UCSD-AML1 (cell line): Measurements from ENCODE around the gene DNAH11.
"Not testable (repeated sequence)": the region's sequence is repeated elsewhere in the genome, so short reads cannot be mapped to it uniquely, and the experiment has no call there.

Experiments
- DNase-seq: peaks from one replicate; lab custom pipeline; 2025; ENCODE audit not compliant: unreplicated experiment; lab: John Stamatoyannopoulos, UW

The DNAH11 gene

DNA sequence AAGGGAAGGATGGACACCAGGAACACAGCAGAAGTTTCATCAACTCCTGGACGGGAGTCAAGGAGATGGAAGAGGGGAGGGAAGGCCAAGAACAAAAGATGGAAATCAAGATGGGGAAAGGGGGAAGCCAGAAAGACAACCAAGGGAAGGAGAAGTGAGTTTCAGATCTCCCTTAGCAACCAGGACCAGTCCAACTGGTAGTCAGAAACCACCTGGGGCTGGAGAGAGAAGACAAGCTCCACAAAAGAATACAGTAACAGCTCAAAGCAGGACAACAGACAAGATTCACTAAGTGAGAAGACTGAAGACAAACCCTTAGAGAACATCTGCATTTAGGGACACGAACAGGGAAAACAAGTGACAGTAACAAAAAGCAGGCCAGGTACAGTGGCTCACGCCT is 372.3 kb downstream of the DNAH11 start:
- no peak for DNase-seq

GRCh38 chr7:21916176-21916575 is 373.3 kb downstream of the DNAH11 start:
- no peak for DNase-seq

DNA sequence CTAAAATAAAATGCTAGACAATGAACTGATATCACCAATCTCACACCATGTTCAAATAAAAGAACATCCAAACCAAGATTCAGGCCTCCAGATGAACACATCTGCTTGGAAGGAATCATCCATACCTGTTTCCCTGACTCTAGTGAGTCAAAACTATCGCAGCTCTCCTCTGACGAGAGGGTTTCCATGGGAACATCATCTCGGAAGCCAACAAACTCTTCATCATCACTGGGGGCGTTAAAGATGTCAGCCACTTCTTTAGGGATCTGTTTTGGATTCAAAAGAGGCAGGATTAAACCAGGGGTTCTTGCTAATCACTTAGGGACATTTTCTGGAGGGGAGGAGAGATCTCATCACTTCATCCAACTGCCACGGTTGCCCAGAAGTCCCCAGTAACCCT is 373.8 kb downstream of the DNAH11 start:
- DNase-seq: no peak

DNA sequence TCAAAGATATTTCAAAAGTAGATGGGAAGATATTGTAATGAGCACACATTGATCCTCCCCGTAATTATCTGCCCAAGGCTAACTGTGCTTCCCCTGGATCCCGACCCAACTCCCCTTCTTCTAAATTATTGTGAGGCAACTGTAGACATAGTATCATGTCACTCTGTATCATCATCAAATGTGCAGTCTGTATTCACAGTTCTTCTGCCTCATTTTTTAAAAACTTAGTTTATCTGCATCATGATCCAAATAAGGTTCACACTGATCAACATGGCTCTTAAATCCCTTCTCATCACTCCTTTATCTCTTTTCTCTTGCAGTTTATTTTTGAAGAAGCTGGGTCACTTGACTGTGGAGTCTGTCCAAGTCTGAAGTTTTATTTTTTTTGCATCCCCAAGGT is 375.4 kb downstream of the DNAH11 start:
- DNase-seq: no peak

DNA sequence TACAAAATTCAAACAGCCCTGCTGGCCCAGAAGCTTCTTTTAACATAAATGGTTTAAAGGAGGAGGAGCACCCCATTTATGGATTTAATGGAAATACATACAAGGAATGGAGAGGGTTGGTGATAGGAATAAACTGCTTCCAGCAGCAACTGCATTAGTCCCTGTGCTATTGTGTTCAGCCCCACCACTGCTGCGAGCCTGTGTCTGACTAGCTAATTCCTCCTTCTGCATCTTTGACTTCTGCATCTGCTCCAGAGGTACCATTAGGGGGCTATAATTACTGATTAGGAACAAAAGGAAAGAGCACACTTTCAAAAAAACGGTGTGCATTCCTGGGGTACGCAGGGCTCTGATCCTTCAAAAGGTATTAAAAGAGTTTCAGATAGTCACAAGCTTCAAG is 378.1 kb downstream of the DNAH11 start:
- no peak for DNase-seq

DNA sequence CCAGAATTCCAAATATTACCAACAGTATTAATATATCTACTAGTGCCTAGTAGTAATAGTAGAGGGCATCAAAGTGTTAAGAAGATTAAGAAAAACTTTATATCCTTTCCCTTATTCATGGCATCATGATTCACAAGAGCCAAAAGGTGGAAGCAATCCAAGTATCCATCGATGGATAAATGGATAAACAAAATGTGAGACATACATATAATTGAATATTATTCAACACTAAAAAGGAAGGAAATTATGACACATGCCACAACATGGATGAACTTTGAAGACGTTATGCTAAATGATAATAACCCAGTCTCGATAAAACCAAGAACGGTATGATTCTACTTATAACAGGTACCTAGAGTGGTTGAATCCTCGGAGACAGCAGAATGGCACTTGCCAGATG is 379.8 kb downstream of the DNAH11 start:
- DNase-seq: no peak

DNA sequence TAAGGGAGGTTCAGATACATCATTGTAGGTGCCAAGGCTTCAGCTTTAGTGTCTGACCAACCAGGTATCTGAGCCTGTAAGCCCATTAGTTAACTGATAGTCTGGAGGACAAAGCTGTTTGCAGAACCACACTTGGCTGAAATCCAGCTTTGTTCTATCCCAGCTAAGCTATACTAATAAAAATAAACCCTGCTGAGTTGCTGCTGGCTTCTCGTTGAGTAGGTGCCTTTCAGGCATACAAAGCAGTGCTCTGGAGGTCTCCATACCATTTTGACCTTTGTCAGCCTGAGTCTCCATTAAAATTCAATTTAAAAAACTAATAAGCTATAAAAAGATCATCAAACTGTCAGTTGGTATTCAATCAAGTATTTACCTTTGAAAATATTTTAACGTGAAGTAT is 380.8 kb downstream of the DNAH11 start:
- no peak for DNase-seq

- DNase-seq: no peak
Observed at GRCh38 chr7:21926448-21926847, 383.6 kb downstream of the DNAH11 start.

DNA sequence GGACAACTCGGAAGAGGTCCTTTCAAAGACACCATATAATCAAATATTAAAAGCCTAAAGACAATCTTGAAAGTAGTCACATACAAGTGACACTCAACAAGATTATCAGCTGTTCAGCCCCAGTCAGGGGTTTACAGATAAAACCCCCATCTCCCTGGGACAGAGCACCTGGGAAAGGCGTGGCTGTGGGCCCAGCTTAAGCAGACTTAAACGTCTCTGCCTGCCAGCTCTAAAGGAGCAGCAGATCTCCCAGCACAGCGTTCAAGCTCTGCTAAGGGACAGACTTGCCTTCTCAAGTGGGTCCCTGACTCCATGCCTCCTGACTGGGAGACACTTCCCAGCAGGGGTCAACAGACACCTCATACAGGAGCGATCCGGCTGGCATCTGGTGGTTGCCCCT is 384.9 kb downstream of the DNAH11 start:
- no peak for DNase-seq

- not testable (repeated sequence) for DNase-seq
Observed at GRCh38 chr7:21933293-21933692, 390.5 kb downstream of the DNAH11 start.

DNA sequence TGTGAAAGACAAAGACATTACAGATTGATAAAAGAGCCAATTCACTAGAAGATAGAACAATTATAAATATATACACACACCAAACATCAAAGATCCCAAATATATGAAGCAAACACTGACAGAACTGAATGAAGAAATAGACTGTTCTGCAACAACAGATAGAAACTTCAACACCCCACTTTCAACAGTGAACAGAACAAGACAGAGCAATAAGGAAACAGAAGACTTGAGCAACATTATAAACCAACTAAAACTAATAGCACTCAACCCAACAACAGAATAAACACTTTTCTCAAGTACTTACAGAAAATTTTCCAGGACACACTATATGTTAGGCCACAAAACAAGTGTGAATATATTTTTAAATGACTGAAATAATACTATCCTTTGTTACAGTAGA is 392.0 kb downstream of the DNAH11 start:
- DNase-seq: no peak

- DNase-seq: no peak
Observed at GRCh38 chr7:21938463-21938862, 395.6 kb downstream of the DNAH11 start.

DNA sequence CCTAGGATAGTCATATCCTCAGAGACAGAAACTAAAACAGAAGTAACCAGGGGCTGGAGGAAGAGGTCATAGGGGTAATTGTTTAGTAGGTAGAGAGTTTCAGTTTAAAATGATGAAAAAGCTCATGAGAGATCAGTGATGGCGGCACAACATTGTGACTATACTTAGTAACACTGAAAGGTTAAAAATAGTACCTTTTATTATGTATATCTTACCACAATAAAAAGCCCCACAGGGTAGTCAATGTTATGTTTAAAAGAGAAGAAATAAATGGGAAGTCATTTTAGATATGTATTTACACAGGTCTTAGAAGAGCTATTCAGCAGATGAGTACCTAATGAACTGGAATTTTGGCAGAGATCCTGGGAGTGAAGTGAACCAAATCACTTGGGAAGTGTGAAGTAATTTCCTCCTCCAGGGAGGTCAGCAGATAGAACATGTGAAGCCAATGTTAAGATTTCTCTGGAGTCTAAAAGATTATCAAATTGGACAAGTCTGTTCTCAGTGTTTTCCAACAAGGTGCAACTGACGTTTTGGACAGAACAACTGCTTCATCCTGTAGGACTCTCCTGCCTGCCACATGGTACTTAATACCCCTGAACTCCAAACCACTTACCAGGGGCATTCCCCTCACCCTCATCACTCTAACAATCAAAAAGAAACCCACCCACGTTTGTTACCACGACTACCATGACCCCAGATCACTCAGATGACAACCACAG is 396.5 kb downstream of the DNAH11 start:
- DNase-seq: no peak

DNA sequence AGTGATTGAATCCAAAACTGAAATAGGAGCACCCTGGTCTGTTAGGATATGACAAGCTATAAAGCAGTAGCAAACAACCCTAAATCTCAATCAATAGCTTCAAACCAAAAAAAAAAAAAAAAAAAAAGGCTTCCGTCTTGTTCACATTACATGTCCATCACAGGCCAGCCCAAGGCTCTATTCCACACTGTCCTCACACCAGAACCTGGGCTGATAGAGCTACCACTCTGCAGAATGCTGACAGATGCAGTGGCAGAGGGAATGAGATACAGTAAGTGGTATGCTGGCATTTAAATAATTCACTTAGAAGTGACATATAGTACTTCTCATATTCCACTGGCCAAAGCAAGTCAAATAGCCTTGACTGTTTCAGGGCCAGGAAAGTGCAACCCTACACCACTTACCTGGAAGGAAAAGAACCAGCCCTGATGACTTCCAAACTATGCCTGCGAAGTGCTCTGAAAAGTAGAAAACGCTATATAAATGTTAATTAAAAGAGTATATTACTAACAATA is 397.1 kb downstream of the DNAH11 start:
- no peak for DNase-seq

DNA sequence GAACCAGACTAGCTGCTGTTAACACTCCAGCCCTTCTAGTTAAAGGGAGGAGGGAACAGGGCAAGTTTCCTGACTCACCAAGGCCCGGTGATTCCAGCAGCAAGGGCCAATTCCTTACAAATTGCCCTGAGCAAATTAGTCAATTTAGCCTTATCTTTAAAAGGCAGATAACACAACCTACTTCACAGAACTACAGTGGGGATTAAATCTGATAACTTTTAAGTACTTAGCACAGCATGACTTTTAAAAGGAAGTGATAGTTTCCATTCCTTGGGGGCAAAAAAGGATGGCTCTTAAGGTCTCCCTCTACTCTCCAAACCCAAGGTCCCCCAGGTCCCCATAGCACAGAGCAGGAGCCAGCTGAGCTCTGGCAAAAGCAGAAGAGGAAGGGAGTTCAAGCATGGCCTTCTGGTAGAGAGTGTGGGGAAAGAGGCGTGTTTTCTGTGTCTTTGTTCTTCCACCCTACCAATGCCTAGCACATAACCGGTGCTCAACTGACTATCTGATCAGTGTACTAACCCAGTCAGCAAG is 398.8 kb downstream of the DNAH11 start:
- DNase-seq: peak; percentile 11

DNA sequence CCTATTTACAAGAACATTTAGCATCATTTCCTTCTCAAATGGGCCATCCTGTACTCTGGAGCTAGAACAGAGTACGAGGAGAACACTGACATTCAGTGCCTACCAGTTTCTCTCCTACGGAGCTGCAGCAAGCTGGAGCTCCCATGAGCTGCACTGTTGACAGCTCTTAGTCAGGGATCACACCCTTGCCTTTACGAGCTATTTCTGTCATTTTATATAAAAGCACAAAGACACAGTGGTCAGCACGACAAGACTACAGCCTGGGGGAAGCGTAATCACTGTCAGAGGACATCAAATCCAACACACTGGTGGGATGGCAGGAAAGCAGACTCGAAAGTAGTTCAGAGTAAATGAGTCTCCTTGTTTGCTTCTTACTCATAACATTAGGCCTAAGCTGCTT is 400.1 kb downstream of the DNAH11 start:
- no peak for DNase-seq

DNA sequence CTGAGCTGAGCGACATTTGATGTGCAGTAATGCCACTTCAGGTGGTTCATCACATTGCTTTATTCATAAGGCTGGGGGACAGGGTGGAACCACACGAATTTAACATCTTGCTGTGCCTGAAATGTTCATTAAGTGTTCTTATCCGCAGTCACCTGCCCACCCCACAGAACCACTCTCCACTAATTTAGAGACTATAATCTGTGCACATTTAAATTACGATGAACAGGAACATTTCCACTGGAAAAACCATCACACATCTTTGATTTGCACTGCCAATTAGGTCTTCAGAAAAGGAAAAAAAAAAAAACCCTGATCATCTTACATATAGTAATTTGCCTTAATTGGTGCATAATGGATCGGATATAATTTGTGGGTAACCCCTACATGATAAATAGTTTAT is 400.6 kb downstream of the DNAH11 start:
- no peak for DNase-seq

GRCh38 chr7:21944616-21945453 is 402.0 kb downstream of the DNAH11 start:
- peak; percentile 11 for DNase-seq

DNA sequence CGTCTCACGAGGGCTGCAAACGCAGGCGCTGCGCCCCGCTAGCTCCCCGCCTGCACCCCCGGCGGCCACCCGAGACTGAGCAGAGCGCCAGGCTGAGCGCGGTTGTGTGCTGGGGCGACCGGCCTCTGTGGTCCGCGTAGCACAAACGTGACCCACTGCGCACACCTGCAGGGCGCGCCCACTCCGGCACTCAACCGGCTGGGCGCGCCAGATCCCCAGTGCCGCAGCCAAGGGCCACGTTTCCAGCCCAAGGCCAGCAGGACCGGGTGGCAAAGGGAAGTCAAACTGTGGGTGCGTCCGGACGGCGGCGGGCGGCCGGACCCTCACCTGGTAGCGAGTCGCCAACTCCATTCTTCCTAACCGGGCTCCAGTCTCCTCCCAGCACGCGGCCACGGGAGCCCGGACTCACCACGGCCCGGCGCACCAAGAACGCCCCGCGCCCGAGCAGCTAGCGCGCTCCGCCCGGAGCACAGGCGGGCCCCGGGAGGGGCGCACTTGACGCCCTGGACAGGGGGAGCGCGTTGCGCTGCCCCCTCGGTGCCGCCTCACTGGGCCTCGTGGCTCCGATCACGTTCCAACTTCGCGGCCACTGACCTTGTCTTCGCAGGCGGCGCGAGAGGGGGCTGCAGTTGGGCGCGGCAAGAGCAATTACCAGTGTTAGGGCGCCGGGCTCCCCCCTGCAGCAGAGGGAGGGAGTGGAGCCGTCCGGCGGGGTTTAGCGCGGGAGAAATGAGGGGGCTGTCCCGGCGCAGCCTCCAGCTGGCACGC is 402.8 kb downstream of the DNAH11 start, which contains the start of gene CDCA7L:
Gene CDCA7L, minus strand, starts transcription at position 446 of the 768 bp plus-strand sequence. Its CDS starts 95 bp downstream, at position 351.
- peak; percentile 67 for DNase-seq

- DNase-seq: no peak
Observed at GRCh38 chr7:21946222-21946709, 403.4 kb downstream of the DNAH11 start.

- DNase-seq: no peak
Observed at GRCh38 chr7:21947056-21947455, 404.2 kb downstream of the DNAH11 start.
